HG03460 (cell line): Measurements from ENCODE around the gene KRT27.
"Not testable (repeated sequence)": the region's sequence is repeated elsewhere in the genome, so short reads cannot be mapped to it uniquely, and the experiment has no call there.

Experiments
- ATAC-seq: cut with Tn5 transposase; IDR thresholded peaks from one replicate; pipeline ENCODE4 v1.9.1; 2021; ENCODE audit not compliant: unreplicated experiment

Gene KRT27

DNA sequence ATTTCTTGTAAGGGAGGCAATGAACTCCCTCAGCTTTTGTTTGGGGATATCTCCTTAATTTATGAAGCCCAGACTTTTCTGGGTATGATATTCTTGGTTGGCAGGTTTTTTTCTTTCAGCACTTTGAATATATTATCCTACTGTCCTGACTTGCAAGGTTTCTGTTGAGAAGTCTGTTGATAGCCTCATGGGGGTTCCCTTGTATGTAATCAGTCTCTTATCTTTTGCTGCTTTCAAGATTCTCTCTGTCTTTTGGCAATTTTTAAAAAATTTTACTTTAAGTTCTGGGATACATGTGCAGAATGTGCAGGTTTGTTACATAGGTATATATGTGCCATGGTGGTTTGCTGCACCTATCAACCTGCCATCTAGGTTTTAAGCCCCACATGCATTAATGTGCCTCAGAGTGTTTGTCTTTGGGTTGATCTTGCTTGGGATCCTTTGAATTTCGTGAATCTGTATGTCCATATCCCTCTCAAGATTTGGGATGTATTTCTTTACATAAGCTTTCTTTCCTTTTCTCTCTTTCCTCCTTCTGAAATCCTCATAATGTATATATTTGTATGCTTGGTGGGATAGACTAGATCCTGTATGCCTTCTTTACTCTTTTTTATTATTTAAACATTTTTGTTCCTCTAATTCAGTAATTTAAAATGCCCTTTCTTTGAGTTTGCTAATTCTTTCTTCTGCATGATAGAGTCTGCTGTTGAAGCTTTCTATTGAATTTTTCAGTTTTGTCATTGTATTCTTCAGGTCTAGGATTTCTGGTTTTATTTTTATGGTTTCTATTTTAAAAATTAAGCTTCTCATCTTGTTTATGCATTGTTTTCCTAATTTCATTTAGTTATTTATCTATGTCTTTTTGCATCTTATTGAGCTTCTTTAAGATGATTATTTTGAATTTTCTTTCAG is 22.0 kb downstream of the KRT27 start:
- no peak for ATAC-seq

DNA sequence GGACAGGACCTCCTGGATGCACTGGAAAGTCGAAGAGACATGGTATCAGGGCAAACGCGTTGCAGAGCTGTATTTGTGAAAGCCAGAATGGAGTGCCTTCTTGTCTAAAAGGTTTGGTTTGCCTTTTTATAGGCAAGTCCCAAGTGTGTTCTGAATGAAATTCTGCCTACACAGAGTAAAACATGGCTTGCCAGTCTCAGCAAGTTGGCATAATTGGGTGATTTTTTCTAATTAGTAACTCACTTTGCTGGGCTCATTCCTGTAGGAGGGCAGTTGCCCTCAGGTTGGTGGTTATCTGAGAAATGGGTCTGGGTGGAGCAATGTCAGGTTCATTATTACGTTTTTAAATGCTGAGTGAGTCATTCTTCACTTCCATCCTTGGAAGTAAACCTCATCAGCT is 27.1 kb downstream of the KRT27 start, which contains the start of gene KRT25:
Gene KRT25, minus strand, starts transcription at position 101 of the 400 bp plus-strand sequence. Its CDS starts 60 bp downstream, at position 41.
- ATAC-seq: no peak

DNA sequence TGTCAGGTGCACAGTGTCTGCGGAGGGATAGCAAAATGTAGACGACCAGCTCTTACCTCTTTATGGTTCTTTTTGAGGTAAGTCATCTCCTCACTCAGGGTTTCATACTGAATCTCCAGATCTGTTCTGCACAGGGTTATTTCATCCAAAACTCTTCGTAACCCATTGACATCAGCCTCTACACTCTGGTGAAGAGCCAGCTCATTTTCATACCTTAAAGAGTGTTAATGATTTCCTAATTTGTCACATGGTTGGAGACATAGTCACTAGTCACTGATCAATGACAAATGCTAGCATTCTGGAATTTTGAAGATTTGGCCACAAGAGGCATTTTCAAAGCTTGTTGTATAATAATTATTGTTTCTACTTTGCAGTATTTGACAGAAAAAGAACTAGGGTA is 28.5 kb downstream of the KRT27 start:
- no peak for ATAC-seq

DNA sequence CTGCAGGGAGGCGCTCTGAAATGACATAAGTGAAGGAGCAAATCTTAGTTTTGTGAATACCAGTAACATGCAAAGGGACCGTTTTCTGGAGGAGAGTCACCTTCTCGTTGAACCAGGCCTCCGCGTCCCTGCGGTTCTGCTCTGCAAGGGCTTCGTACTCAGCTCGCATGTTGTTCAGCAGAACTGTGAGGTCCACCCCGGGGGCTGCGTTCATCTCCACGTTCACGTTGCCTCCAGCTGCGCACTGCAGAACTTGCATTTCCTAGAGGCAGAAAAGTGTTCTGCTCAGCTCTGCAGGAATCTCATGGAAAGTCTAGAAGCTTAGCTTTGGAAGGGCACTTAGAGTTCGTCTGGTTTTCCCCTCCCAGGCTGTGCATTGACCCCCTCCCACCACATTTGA is 31.3 kb downstream of the KRT27 start:
- ATAC-seq: no peak

DNA sequence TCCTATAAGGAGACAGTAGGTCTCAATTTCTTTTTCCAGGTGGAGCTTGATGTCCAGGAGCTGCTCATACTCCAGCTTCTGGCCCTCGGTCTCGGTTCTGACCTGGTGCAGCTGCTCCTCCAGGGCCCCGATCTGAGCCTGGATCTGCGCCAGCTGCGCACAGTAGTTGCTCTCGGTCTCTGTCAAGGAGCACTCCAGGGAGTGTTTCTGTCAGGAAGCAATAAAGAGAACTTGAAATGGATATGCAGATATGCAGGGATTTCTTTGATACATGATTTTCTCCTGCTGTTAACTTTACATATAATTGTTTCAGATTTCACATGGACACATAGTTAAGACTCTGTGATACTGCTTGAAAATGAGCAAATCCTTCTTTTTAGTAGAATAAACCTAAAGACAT is 32.0 kb downstream of the KRT27 start:
- ATAC-seq: no peak

DNA sequence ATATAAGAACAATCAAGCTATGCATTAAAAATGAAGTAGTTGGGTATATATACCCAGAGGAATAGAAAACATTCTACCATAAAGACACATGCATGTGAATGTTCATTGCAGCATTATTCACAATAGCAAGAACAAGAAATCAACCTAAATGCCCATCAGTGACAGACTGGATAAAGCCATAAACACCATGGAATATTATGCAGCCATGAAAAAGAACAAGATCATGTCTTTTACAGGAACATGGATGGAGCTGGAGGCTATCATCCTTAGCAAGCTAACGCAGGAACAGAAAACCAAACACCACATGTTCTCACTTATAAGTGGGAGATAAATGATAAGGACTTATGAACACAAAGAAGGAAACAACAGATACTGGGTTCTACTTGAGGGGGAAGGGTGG is 33.7 kb downstream of the KRT27 start:
- ATAC-seq: not testable (repeated sequence)

DNA sequence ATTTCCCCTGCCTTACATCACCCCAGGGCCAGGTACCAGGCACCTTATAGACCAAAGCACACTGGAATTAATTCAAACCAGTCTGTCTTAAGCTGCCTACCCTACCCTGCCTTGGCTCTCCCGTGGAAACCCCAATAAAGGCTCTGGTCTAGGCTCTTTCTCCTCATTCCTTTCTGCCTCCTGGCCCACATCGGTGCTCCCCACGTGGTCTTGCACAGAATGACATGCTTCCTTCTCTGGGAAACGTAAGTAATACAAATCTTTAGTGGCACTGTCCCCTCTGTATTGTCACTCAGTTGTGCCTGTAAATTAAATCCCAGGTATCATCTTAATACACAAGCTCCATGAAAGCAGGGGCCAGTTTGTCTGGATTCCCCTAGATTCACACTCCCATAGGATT is 43.8 kb downstream of the KRT27 start:
- ATAC-seq: no peak

DNA sequence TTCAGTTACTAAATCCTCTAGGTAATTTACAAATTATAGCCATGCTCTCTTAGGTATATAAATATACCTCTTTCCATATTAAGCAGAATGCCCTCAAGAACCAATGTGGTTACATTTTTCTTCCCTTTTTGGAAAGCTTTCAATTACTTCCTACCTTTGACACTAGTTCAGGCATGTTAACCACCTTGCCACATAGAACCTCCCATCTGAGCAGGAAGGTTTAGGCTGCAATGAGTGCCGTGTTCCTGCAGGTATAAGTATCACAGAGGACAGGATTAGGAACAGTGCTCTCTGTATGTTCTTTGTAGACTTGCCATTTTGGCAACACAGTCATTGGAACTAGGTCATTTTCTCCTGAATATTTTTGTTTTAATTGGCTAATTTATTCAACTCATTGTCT is 47.3 kb downstream of the KRT27 start:
- ATAC-seq: no peak

DNA sequence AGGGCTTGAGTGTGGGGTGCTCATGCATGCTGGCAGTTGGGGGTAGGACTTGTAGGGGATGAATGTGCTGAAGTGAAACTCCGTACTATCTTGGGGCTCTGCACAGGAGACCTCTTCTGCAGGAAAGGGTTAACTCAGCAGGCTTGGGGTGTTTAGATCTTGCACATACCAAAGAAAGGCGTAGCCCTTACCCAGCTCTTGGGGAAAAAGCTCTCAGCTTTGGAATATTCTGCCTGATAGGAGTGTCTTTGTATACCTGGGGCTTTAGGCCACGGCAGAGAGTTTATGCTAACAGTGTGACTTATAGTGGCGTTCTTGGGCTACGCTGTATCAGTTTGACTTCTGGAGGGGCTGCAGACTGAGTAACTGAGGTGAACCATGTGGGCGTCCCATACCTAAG is 48.3 kb downstream of the KRT27 start:
- no peak for ATAC-seq

DNA sequence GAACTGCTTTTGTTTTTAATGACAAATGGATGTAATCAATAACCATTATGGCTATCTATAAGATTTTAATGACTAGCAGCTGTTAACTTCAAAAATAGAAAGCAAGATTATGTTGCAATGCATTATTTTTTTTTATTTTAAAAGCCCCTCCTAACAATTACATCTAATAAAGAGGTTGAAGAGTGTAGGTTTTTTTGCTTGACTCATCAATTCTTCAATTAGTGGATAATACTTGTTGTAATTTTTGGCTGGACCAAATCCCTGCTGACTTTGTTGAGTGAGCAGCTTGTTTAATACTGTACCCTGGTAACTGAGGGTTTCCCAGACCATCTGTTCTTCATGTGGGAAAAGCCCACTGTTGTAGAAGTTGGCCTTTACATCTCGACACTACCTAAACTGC is 51.4 kb downstream of the KRT27 start:
- no peak for ATAC-seq

DNA sequence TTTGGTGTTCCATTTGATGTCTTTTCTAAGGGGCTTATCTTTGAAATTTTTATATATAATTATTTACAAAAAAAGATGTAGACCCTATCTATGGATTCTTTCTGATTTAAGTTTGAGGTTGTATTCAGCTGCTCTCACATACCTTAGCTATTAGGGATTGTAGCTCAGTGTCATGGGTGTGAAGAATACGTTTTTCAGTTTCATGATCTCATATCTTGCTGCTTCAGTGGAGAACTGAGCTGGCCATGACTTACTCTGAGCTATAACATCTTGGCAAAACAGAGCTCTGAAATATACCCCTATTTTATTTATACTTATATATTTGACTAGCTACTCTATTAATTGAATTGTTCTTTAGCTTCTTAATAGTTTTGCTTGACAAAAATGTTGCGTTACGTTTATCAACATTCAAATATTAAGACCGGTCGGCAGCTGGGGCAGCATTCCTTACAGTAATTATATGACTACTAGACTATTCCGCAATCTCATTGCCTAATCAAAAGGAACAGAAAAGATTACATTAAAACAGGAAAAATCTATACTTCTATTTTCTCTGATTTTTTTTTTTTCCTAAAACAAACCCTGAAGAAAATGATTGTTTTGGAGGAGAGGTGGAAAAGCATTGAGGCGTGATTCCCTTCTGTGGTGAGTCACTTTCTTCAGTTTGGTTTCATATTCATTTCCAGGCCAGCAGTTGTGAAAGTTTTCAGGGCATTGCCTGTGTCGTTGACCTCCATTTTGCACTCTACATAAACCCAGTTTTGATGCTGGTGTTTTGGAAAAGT is 54.7 kb downstream of the KRT27 start:
- no peak for ATAC-seq

DNA sequence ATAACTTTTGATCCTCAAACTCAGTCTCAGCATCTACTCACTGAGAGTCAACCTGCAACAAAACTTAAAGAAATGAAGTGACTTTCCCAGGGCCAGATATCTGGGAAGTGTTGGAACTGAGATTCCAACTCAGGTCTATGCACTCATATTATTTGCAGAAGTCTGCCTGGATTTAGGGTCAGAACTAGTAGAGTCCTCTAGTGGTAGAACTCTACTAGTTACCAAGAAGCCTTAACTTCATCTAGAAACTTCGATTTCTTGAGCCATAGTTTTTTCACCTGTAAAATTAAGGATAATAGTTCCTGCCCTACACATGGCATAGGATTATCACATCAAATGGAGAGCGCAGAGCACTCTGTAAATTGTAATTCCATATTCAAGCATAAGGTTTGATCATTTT is 55.4 kb downstream of the KRT27 start:
- no peak for ATAC-seq
